Measurements from ENCODE around the gene LAMA2. TPM values are rescaled to one million over a fixed set of nuclear protein-coding genes. Genes with fewer than 3 reads are reported as not detected.

The LAMA2 gene
- total RNA-seq, 4 donors from 2014 or later: 61.5 to 154 (median 103) TPM

DNA sequence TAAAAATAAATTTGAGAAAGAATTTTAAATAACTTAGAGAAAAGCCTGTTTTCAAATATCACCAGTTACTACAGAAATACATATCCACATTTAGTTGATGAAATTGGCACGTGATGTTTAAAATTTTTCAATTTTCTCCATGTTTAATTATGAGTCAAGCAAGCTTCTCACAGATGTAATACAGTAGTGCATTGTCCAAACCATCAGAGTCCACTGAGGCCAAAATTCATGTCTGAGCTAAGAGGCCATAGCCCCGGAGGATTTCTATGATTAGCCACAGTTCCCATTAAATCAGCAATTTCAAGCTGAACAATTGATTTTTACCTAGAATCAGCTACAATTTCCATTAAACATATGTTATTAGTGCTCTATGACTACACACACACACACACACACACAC lies 387.0 kb downstream of the LAMA2 start:
- DNase-seq: no peak
- Histone ChIP-seq H3K4me1 (no peaks in the 10 kb centered on the region), H3K4me3 (no peak overlapping the region), H3K36me3 (no peaks in the 10 kb centered on the region), H3K9me3 (no peaks in the 10 kb centered on the region), H3K27me3 (no peaks in the 10 kb centered on the region), H3K27ac (no peak overlapping the region)
- no peak for TF ChIP-seq POLR2A (IDR thresholded peaks at IDR 0.05)
- TF ChIP-seq CTCF (IDR thresholded peaks at IDR 0.05): no peak
- intact Hi-C loops (cut with DNase I; ENCODE audit: low total_unique reads): no loop called here

DNA sequence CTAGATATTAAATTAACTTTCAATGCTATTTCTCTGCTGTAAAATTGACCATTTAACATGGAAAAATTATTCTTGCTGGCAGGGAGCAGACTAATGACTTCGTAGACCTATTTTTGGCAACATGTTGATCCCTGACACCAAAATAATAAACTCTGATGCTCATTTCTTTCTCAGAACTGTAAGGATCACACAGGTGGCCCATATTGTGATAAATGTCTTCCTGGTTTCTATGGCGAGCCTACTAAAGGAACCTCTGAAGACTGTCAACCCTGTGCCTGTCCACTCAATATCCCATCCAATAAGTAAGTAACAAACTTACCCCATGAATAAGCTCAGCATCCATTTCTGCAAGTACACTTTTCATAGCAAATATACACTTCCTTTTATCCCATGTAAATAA lies 387.5 kb downstream of the LAMA2 start:
- DNase-seq: no peak
- intact Hi-C loops (cut with DNase I; ENCODE audit: low total_unique reads): no loop called here
- Histone ChIP-seq H3K27ac (no peak overlapping the region), H3K27me3 (no peaks in the 10 kb centered on the region), H3K9me3 (no peaks in the 10 kb centered on the region), H3K4me3 (no peak overlapping the region), H3K36me3 (no peaks in the 10 kb centered on the region), H3K4me1 (no peaks in the 10 kb centered on the region)
- TF ChIP-seq CTCF (IDR thresholded peaks at IDR 0.05): no peak
- TF ChIP-seq POLR2A (IDR thresholded peaks at IDR 0.05): no peak

GRCh38 chr6:129273161-129273560 lies 390.2 kb downstream of the LAMA2 start:
- Histone ChIP-seq H3K36me3 (no peaks in the 10 kb centered on the region), H3K4me3 (no peak overlapping the region), H3K27me3 (no peaks in the 10 kb centered on the region), H3K9me3 (no peaks in the 10 kb centered on the region), H3K27ac (no peak overlapping the region), H3K4me1 (no peaks in the 10 kb centered on the region)
- intact Hi-C loops (cut with DNase I; ENCODE audit: low total_unique reads): no loop called here
- TF ChIP-seq CTCF (IDR thresholded peaks at IDR 0.05) (no peak), POLR2A (IDR thresholded peaks at IDR 0.05) (no peak)
- DNase-seq: no peak

DNA sequence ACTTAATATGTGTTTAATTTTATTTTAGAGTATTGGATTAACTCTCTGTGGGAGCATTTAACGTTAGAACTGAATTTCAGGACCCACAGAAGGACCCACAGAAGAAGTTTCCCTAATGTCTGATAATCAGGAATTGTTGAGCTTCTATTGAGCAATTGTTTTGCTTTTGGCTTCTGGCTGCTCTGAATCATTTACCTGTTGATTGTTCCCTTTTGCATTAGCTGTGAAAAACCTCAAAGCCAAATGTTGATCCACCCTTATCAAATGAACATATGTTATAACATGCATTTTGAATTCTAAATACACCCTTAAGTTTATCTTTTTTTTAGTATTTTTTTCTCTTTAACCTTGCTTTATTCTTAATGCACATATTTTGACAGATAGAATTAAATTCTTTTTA lies 393.5 kb downstream of the LAMA2 start:
- intact Hi-C loops (cut with DNase I; ENCODE audit: low total_unique reads): no loop called here
- Histone ChIP-seq H3K27me3 (no peaks in the 10 kb centered on the region), H3K36me3 (no peaks in the 10 kb centered on the region), H3K27ac (no peak overlapping the region), H3K4me3 (no peak overlapping the region), H3K9me3 (no peaks in the 10 kb centered on the region), H3K4me1 (no peaks in the 10 kb centered on the region)
- DNase-seq: no peak
- TF ChIP-seq POLR2A (IDR thresholded peaks at IDR 0.05): no peak
- no peak for TF ChIP-seq CTCF (IDR thresholded peaks at IDR 0.05)

DNA sequence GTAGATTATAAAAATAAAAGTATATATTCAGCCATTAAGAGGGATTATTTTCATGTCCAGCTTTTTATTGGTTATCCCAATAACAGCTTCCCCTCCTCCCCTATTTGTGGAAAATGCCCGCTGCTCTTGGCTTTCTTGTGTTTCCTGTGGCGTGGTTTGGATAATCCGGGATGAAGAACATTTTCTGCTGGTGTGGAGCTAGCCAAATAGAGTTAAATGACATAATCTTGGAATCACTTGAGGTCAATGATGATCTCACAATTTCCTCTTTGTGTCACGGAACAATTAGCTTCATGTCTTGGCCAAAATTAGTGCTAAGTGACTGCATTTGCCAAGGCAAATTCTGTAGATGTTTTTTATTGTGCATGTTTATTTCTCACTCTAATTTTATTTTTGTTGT lies 394.0 kb downstream of the LAMA2 start:
- Histone ChIP-seq H3K27me3 (no peaks in the 10 kb centered on the region), H3K9me3 (no peaks in the 10 kb centered on the region), H3K27ac (no peak overlapping the region), H3K4me1 (no peaks in the 10 kb centered on the region), H3K4me3 (no peak overlapping the region), H3K36me3 (no peaks in the 10 kb centered on the region)
- TF ChIP-seq POLR2A (IDR thresholded peaks at IDR 0.05): no peak
- no peak for TF ChIP-seq CTCF (IDR thresholded peaks at IDR 0.05)
- intact Hi-C loops (cut with DNase I; ENCODE audit: low total_unique reads): no loop called here
- DNase-seq: no peak

Data from uterus (tissue), 4 donors.